ENCODE measurements around the gene CIC. TPM values are rescaled to one million over a fixed set of nuclear protein-coding genes. Genes with fewer than 3 reads are reported as not detected.

CIC gene
- total RNA-seq, 1 donor from 2014 or later, result 68.3 TPM

- H3K27me3 Mint-ChIP-seq (ENCODE audit: low read depth), result no peaks in the 10 kb centered on the region
- no peaks in the 10 kb centered on the region for H3K4me1 Mint-ChIP-seq (ENCODE audit: low read depth)
- no peaks in the 10 kb centered on the region for H3K9me3 Mint-ChIP-seq
- no peak overlapping the region for H3K4me3 Mint-ChIP-seq (ENCODE audit: low read depth)
- peaks cover 39% of the 10 kb centered on the region for H3K36me3 Mint-ChIP-seq (ENCODE audit: low read depth)
- no peak overlapping the region for H3K27ac Mint-ChIP-seq
- intact Hi-C loops (cut with micrococcal nuclease), result no loop called here
- DNase-seq (ENCODE audit: low spot score), result no peak
These were observed 23.9 kb downstream of the CIC start for GRCh38 chr19:42292963-42293362.

GRCh38 chr19:42293540-42293939, 24.5 kb downstream of the CIC start:
- H3K9me3 Mint-ChIP-seq, result no peaks in the 10 kb centered on the region
- no peaks in the 10 kb centered on the region for H3K4me1 Mint-ChIP-seq (ENCODE audit: low read depth)
- peaks cover 39% of the 10 kb centered on the region for H3K36me3 Mint-ChIP-seq (ENCODE audit: low read depth)
- H3K27me3 Mint-ChIP-seq (ENCODE audit: low read depth), result no peaks in the 10 kb centered on the region
- H3K4me3 Mint-ChIP-seq (ENCODE audit: low read depth), result no peak overlapping the region
- intact Hi-C loops (cut with micrococcal nuclease), result no loop called here
- DNase-seq (ENCODE audit: low spot score), result no peak
- no peak overlapping the region for H3K27ac Mint-ChIP-seq

- H3K27ac Mint-ChIP-seq, result no peak overlapping the region
- no peaks in the 10 kb centered on the region for H3K9me3 Mint-ChIP-seq
- no peaks in the 10 kb centered on the region for H3K4me1 Mint-ChIP-seq (ENCODE audit: low read depth)
- H3K27me3 Mint-ChIP-seq (ENCODE audit: low read depth), result no peaks in the 10 kb centered on the region
- DNase-seq (ENCODE audit: low spot score), result no peak
- no peak overlapping the region for H3K4me3 Mint-ChIP-seq (ENCODE audit: low read depth)
- intact Hi-C loops (cut with micrococcal nuclease), result no loop called here
- peaks cover 39% of the 10 kb centered on the region for H3K36me3 Mint-ChIP-seq (ENCODE audit: low read depth)
These were observed 24.9 kb downstream of the CIC start for GRCh38 chr19:42293948-42294347.

GRCh38 chr19:42294471-42295137, 25.6 kb downstream of the CIC start:
- no peaks in the 10 kb centered on the region for H3K9me3 Mint-ChIP-seq
- no peak overlapping the region for H3K4me3 Mint-ChIP-seq (ENCODE audit: low read depth)
- peaks cover 32% of the 10 kb centered on the region for H3K36me3 Mint-ChIP-seq (ENCODE audit: low read depth)
- no peaks in the 10 kb centered on the region for H3K4me1 Mint-ChIP-seq (ENCODE audit: low read depth)
- no peaks in the 10 kb centered on the region for H3K27me3 Mint-ChIP-seq (ENCODE audit: low read depth)
- H3K27ac Mint-ChIP-seq, result no peak overlapping the region
- intact Hi-C loops (cut with micrococcal nuclease), result loop anchor here (5.0 kb wide), 2 partner anchors 92 to 162 kb away; partner anchors contain the start of gene POU2F2
- no peak for DNase-seq (ENCODE audit: low spot score)

- peaks cover 29% of the 10 kb centered on the region for H3K36me3 Mint-ChIP-seq (ENCODE audit: low read depth)
- no peaks in the 10 kb centered on the region for H3K4me1 Mint-ChIP-seq (ENCODE audit: low read depth)
- no peak overlapping the region for H3K4me3 Mint-ChIP-seq (ENCODE audit: low read depth)
- no peaks in the 10 kb centered on the region for H3K27me3 Mint-ChIP-seq (ENCODE audit: low read depth)
- intact Hi-C loops (cut with micrococcal nuclease), result loop anchor here (5.0 kb wide), 2 partner anchors 93 to 163 kb away; partner anchors contain the start of gene POU2F2
- H3K27ac Mint-ChIP-seq, result no peak overlapping the region
- H3K9me3 Mint-ChIP-seq, result no peaks in the 10 kb centered on the region
- no peak for DNase-seq (ENCODE audit: low spot score)
These were observed 26.3 kb downstream of the CIC start for GRCh38 chr19:42295342-42295741.

GRCh38 chr19:42295831-42296525, 26.9 kb downstream of the CIC start:
- Mint-ChIP-seq H3K27ac (no peak overlapping the region), H3K4me3 (ENCODE audit: low read depth) (no peak overlapping the region), H3K27me3 (ENCODE audit: low read depth) (no peaks in the 10 kb centered on the region), H3K4me1 (ENCODE audit: low read depth) (no peaks in the 10 kb centered on the region), H3K9me3 (no peaks in the 10 kb centered on the region), H3K36me3 (ENCODE audit: low read depth) (peaks cover 29% of the 10 kb centered on the region)
- peak; percentile 80 for DNase-seq (ENCODE audit: low spot score)
- intact Hi-C loops (cut with micrococcal nuclease), result loop anchor here (1.0 to 5.0 kb wide), 3 partner anchors 94 to 188 kb away; partner anchors contain the start of gene POU2F2

- Mint-ChIP-seq H3K36me3 (ENCODE audit: low read depth) (peaks cover 19% of the 10 kb centered on the region), H3K4me1 (ENCODE audit: low read depth) (peaks cover 7% of the 10 kb centered on the region), H3K27me3 (ENCODE audit: low read depth) (no peaks in the 10 kb centered on the region), H3K4me3 (ENCODE audit: low read depth) (no peak overlapping the region), H3K9me3 (no peaks in the 10 kb centered on the region), H3K27ac (no peak overlapping the region)
- no peak for DNase-seq (ENCODE audit: low spot score)
- intact Hi-C loops (cut with micrococcal nuclease), result loop anchor here (5.0 kb wide), 2 partner anchors 95 to 165 kb away; partner anchors contain the start of gene POU2F2
These were observed 28.0 kb downstream of the CIC start for GRCh38 chr19:42297039-42297438.

- intact Hi-C loops (cut with micrococcal nuclease), result loop anchor here (2.0 kb wide), 1 partner anchor 19 kb away; no protein-coding TSS in a partner anchor
- Mint-ChIP-seq H3K9me3 (no peaks in the 10 kb centered on the region), H3K4me3 (ENCODE audit: low read depth) (peak within 1 kb of the TSS; percentile 88), H3K36me3 (ENCODE audit: low read depth) (no peaks in the 10 kb centered on the region), H3K27ac (peak within 1 kb of the TSS; percentile 92), H3K27me3 (ENCODE audit: low read depth) (no peaks in the 10 kb centered on the region), H3K4me1 (ENCODE audit: low read depth) (peaks cover 22% of the 10 kb centered on the region)
- DNase-seq (ENCODE audit: low spot score), result no peak
These were observed 32.7 kb downstream of the CIC start, which contains the start of gene PRR19 for GRCh38 chr19:42301646-42302203. TSS of gene PRR19 (plus strand) at chr19:42302132. CDS start at chr19:42309585, 7,453 bp downstream.

GRCh38 chr19:42303101-42303464, 34.0 kb downstream of the CIC start:
- H3K27me3 Mint-ChIP-seq (ENCODE audit: low read depth), result no peaks in the 10 kb centered on the region
- peak overlapping the region; percentile 88 for H3K4me3 Mint-ChIP-seq (ENCODE audit: low read depth)
- peak overlapping the region; percentile 92 for H3K27ac Mint-ChIP-seq
- no peaks in the 10 kb centered on the region for H3K9me3 Mint-ChIP-seq
- H3K4me1 Mint-ChIP-seq (ENCODE audit: low read depth), result peaks cover 22% of the 10 kb centered on the region
- no peak for DNase-seq (ENCODE audit: low spot score)
- no peaks in the 10 kb centered on the region for H3K36me3 Mint-ChIP-seq (ENCODE audit: low read depth)
- intact Hi-C loops (cut with micrococcal nuclease), result loop anchor here (2.0 kb wide), 1 partner anchor 20 kb away; no protein-coding TSS in a partner anchor

GRCh38 chr19:42303876-42304275, 34.8 kb downstream of the CIC start:
- intact Hi-C loops (cut with micrococcal nuclease), result loop anchor here (2.0 kb wide), 1 partner anchor 21 kb away; no protein-coding TSS in a partner anchor
- H3K27ac Mint-ChIP-seq, result peak overlapping the region; percentile 92
- H3K4me3 Mint-ChIP-seq (ENCODE audit: low read depth), result peak overlapping the region; percentile 88
- no peaks in the 10 kb centered on the region for H3K36me3 Mint-ChIP-seq (ENCODE audit: low read depth)
- H3K27me3 Mint-ChIP-seq (ENCODE audit: low read depth), result no peaks in the 10 kb centered on the region
- H3K4me1 Mint-ChIP-seq (ENCODE audit: low read depth), result peaks cover 22% of the 10 kb centered on the region
- DNase-seq (ENCODE audit: low spot score), result no peak
- H3K9me3 Mint-ChIP-seq, result no peaks in the 10 kb centered on the region

- H3K9me3 Mint-ChIP-seq, result no peaks in the 10 kb centered on the region
- no peak overlapping the region for H3K4me3 Mint-ChIP-seq (ENCODE audit: low read depth)
- peaks cover 3% of the 10 kb centered on the region for H3K27me3 Mint-ChIP-seq (ENCODE audit: low read depth)
- peaks cover 17% of the 10 kb centered on the region for H3K4me1 Mint-ChIP-seq (ENCODE audit: low read depth)
- H3K27ac Mint-ChIP-seq, result no peak overlapping the region
- H3K36me3 Mint-ChIP-seq (ENCODE audit: low read depth), result no peaks in the 10 kb centered on the region
- intact Hi-C loops (cut with micrococcal nuclease), result no loop called here
- no peak for DNase-seq (ENCODE audit: low spot score)
These were observed 37.6 kb downstream of the CIC start for GRCh38 chr19:42306646-42307045.

GRCh38 chr19:42309686-42310085, 40.6 kb downstream of the CIC start:
- Mint-ChIP-seq H3K36me3 (ENCODE audit: low read depth) (no peaks in the 10 kb centered on the region), H3K27ac (no peak overlapping the region), H3K4me3 (ENCODE audit: low read depth) (no peak overlapping the region), H3K9me3 (no peaks in the 10 kb centered on the region), H3K27me3 (ENCODE audit: low read depth) (peaks cover 27% of the 10 kb centered on the region), H3K4me1 (ENCODE audit: low read depth) (peaks cover 6% of the 10 kb centered on the region)
- DNase-seq (ENCODE audit: low spot score), result no peak
- intact Hi-C loops (cut with micrococcal nuclease), result no loop called here

GRCh38 chr19:42311657-42312056, 42.6 kb downstream of the CIC start:
- Mint-ChIP-seq H3K27ac (no peak overlapping the region), H3K36me3 (ENCODE audit: low read depth) (no peaks in the 10 kb centered on the region), H3K27me3 (ENCODE audit: low read depth) (peaks cover 33% of the 10 kb centered on the region), H3K9me3 (no peaks in the 10 kb centered on the region), H3K4me1 (ENCODE audit: low read depth) (peaks cover 6% of the 10 kb centered on the region), H3K4me3 (ENCODE audit: low read depth) (no peak overlapping the region)
- no peak for DNase-seq (ENCODE audit: low spot score)
- intact Hi-C loops (cut with micrococcal nuclease), result no loop called here

Data from activated T-helper 2 cell treated with anti-CD3 and anti-CD28 coated beads, Interferon-gamma antibody, Interleukin-2, Interleukin-4, amounts not matched to agents 10 μg/mL and 5 μg/mL and 100 μg/mL, durations not matched to agents 14 hours and 24 hours and 36 hours (primary cell).